Measurements from ENCODE around the gene A2M. TPM values are rescaled to one million over a fixed set of nuclear protein-coding genes. Genes with fewer than 3 reads are reported as not detected.

The A2M gene
- total and polyA plus RNA-seq, 10 of the 15 experiments (the other 5 are each of a cell fraction or from before 2014, with no cell fraction given) = 0.03 to 3.5 (median 0.20) TPM; not detected in 5

- ChIA-PET POLR2A (no interaction called here), SMC1A (ENCODE audit: uncharacterized antibody, unreplicated experiment) (interaction anchor here (0.9 to 1.1 kb wide), 2 partner anchors 9 to 44 kb away, joined by 3 to 5 read pairs; no protein-coding TSS in a partner anchor), RAD21 (ENCODE audit: unreplicated experiment) (no interaction called here), CTCF (no interaction called here)
- no TSS peak for BruUV-seq (replicated peaks)
- no peak for ATAC-seq
- in situ Hi-C loops (cut with MboI) = no loop called here
- Histone ChIP-seq H3K4me1 (ENCODE audit: control insufficient read depth, insufficient read depth, low read length) (no peaks in the 10 kb centered on the region), H3K9me3 (replicated peaks; ENCODE audit: control insufficient read depth, insufficient read depth, low read length) (no peaks in the 10 kb centered on the region), H3K27me3 (replicated peaks in 1 of 2; ENCODE audit: control insufficient read depth in 2 of 2, insufficient read depth in 2 of 2, low read length in 1 of 2) (no peaks in the 10 kb centered on the region; a peak in 2 of 4 replicates), H2AFZ (ENCODE audit: control insufficient read depth, low read depth, low read length) (no peak overlapping the region), H3K4me2 (ENCODE audit: control insufficient read depth, insufficient read depth) (no peak overlapping the region), H3K27ac (ENCODE audit: control insufficient read depth, insufficient read depth) (no peak overlapping the region), H3K9ac (ENCODE audit: control insufficient read depth, insufficient read depth, low read length) (no peak overlapping the region), H3K4me3 (no peak overlapping the region), H3K36me3 (ENCODE audit: control insufficient read depth in 2 of 2, insufficient read depth in 2 of 2, low read length in 1 of 2) (no peaks in the 10 kb centered on the region), H3K79me2 (ENCODE audit: control insufficient read depth, insufficient read depth, low read length) (no peaks in the 10 kb centered on the region), H4K20me1 (ENCODE audit: control insufficient read depth, insufficient read depth) (no peaks in the 10 kb centered on the region)
- DNase-seq (ENCODE audit: low read depth, low spot score) = no peak
- no peak for FAIRE-seq
- WGBS (ENCODE audit: insufficient coverage, insufficient replicate concordance, low lambda C conversion rate, missing lambda C conversion rate) = 36% methylated on average over 3 of the region's 3 CpGs
- intact Hi-C loops (cut with micrococcal nuclease; ENCODE audit: unreplicated experiment) = no loop called here
- TF ChIP-seq NR2C2 (IDR thresholded peaks at IDR 0.05; ENCODE audit: borderline replicate concordance, control insufficient read depth, insufficient read length, low read depth) (no peak), HCFC1 (IDR thresholded peaks at IDR 0.05; ENCODE audit: low read length) (no peak), NR2C1 (IDR thresholded peaks at IDR 0.05) (no peak), RAD21 (IDR thresholded peaks at IDR 0.05; ENCODE audit: insufficient read depth, low read depth, low read length) (no peak), E2F8 (IDR thresholded peaks at IDR 0.05; ENCODE audit: low read depth, partially characterized antibody) (no peak), ZBED1 (IDR thresholded peaks at IDR 0.05; ENCODE audit: borderline replicate concordance) (no peak), SPI1 (IDR thresholded peaks at IDR 0.05; ENCODE audit: borderline replicate concordance, insufficient read depth, low read depth, low read length) (no peak), TARDBP (IDR thresholded peaks at IDR 0.05; ENCODE audit: borderline replicate concordance) (no peak), IKZF1 (conservative IDR thresholded peaks at IDR 0.05) (no peak), POU2F2 (IDR thresholded peaks at IDR 0.05; ENCODE audit: borderline replicate concordance, low read depth, low read length) (no peak), YBX1 (IDR thresholded peaks at IDR 0.05) (no peak), EED (IDR thresholded peaks at IDR 0.05; ENCODE audit: low read depth) (no peak), BHLHE40 (IDR thresholded peaks at IDR 0.05; ENCODE audit: borderline replicate concordance in 1 of 2, low read depth in 2 of 2, low read length in 1 of 2) (no peak), EZH2 (IDR thresholded peaks at IDR 0.05; ENCODE audit: borderline replicate concordance, control insufficient read depth, low read depth, low read length) (no peak), GATAD2B (conservative IDR thresholded peaks at IDR 0.05; ENCODE audit: low read depth) (no peak), FOS (IDR thresholded peaks at IDR 0.05; ENCODE audit: borderline replicate concordance, extremely low read depth, insufficient read length) (no peak)
- TF ChIP-seq, protein P1, sequence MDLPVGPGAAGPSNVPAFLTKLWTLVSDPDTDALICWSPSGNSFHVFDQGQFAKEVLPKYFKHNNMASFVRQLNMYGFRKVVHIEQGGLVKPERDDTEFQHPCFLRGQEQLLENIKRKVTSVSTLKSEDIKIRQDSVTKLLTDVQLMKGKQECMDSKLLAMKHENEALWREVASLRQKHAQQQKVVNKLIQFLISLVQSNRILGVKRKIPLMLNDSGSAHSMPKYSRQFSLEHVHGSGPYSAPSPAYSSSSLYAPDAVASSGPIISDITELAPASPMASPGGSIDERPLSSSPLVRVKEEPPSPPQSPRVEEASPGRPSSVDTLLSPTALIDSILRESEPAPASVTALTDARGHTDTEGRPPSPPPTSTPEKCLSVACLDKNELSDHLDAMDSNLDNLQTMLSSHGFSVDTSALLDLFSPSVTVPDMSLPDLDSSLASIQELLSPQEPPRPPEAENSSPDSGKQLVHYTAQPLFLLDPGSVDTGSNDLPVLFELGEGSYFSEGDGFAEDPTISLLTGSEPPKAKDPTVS (IDR thresholded peaks at IDR 0.05; ENCODE audit: low read depth, low read length) = no peak
Measured at GRCh38 chr12:9094512-9095206, 21.1 kb downstream of the A2M start.
